Stimulated activated CD4-positive, alpha-beta T cell treated with anti-CD3 and anti-CD28 coated beads, Interleukin-4, amount 100 ng/mL, for 48 hours (primary cell): ENCODE results near the gene SLC7A7.
"Not testable (repeated sequence)": the region's sequence is repeated elsewhere in the genome, so short reads cannot be mapped to it uniquely, and the experiment has no call there.

Experiments
- DNase-seq, 2 donors: peaks; one replicate each; pipeline ENCODE4 v3.0.0-alpha.2; 2020; ENCODE audit warnings: low read depth in 2 of 2

SLC7A7 gene

DNA sequence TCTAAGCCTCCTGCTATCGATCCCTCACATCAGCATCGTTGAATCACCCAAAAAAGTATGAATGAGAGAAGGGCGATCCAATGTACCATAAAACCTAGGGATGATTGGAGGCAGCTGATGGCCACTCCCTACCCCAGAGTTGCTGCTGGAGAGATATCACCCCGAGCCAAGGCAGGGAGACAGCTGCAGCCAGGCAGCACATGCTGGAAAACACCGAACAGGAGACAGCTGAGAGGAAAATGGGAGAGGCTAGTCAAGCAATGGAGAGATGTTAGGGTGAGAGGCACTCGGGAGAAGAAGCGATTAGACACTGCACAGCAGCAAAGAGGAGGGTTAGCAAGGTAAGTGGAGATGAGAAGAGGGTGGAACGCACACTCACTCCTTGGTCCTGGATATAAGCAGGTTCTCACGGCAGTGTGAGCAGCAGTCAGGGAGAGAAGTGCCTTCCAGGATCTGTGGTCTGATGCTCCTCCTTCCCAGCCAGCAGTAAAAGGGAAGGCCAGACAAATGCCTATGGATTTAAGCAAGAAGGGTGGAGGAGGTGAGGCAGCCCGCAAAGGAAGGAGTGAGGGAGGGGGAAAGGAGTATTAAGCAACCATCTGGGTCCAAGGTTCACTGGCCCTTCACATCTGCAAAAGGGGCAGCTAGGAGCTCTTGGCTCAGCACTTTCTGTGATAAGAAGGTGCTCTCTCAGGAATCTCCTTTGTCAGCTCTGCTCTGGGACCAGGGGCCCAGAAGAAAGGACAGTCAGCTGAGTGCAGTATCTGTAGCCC is at the start of gene SLC7A7:
Gene SLC7A7, minus strand, starts transcription at position 495 of the 773 bp plus-strand sequence. CDS start 2,037 bp downstream, outside the sequence.
- no peak for DNase-seq

DNA sequence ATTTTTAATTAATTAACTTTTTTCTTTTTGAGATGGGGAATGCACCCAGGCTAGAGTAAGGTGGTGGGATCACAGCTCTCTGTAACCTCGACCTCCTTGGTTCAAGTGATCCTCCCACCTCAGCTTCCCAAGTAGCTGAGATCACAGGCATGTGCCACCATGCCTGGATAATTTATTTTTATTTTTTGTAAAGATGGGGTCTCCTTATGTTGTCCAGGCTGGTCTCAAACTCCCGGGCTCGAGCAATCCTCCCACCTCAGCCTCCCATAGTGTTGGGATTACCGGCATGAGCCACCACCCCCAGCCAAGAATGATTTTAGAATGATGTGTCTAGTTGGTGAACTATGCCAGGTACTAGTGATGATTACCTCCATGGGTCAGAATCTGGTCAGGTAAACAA is 49.7 kb upstream of the SLC7A7 start:
- DNase-seq = no peak

DNA sequence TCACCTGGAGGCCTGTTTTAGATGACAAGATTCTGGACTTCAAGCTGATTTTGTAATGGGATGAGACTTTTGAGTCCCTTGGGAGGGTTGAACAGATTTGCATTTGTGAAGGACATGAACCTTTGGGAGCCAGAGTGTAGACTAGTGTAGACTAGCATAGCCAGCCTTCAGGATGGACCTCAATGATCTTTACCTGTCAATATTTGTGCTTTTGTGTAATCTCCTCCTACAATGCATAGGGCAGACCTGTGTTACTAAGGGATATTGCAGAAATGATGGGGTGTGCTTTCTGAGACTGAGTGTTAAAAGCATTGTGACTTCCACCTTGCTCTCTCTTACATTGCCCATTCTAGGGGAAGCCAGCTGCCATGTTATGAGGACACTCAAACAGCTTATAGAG is 46.4 kb upstream of the SLC7A7 start:
- no peak for DNase-seq

DNA sequence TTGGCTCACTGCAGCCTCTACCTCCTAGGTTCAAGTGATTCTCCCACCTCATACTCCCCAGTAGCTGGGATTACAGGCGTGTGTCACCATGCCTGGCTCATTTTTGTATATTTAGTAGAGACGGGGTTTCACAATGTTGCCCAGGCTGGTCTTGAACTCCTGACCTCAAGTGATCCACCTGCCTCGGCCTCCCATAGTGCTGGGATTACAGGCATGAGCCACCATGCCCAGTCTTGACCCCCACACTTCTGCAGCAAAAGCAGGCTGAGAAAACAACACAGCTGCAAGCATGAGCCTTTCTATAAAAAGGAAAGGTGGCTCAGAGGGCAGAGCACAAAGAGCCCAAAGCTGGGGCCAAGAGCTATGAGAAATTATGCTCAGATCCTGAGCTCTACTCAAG is 45.1 kb upstream of the SLC7A7 start:
- DNase-seq = not testable (repeated sequence)

DNA sequence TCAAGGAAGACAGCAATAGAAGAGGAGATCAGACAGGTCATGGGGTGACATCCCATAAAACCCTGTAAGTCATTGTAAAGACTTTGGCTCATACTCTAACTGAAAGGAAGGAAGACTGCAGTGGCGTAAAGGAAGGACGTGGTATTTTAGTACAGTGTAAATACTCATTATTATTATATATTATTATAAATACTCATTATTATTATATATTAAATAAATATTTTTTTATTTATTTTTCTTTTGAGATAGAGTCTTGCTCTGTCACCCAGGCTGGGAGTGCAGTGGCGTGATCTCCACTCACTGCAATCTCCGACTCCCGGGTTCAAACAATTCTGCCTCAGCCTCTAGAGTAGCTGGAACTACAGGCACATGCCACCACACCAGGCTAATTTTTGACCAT is 41.2 kb upstream of the SLC7A7 start:
- DNase-seq = no peak

DNA sequence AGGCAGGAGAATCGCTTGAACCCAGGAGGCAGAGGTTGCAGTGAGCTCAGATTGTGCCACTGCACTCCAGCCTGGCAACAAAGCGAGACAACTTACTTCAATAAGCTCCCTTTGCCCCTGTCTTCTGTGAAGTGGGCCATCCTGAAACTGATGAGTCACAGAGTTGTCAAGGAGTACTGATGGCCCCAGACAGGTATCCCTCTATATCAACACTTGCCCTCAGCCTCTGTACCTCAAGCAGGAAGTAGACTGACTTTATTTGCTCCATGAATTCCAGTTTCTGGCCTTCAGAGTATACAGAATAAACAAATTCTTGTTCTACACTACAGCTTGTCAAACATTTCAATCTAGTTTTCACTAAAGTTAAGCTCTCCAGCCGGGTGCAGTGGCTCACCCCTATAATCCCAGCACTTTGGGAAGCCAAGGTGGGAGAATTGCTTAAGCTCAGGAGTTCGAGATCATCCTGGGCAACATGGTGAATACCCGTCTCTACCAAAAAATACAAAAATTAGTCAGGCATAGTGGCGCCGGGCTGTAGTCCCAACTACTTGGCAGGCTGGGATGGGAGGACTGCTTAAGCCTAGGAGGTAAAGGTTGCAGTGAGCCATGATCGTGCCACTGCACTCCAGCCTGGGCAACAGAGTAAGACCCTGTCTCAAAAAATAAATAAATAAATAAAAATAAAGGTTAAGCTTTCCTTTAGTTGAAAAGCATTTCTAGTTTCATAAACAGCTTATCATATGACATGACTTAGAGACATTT is 39.9 kb upstream of the SLC7A7 start:
- DNase-seq = no peak

DNA sequence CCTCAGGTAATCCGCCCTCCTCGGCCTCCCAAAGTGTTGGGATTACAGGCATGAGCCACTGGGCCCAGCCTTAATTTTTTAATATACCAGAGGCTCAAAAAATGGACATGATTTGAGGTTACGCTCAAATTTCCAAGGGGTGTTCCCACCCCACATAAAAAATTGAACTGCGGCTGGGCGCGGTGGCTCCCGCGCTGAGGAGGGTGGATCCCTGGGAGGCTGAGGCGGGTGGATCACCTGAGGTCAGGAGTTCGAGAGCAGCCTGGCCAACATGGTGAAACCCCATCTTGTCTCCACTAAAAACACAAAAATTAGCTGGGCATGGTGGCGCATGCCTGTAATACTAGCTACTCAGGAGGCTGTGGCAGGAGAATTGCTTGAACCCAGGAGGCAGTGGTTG is 39.1 kb upstream of the SLC7A7 start:
- not testable (repeated sequence) for DNase-seq

DNA sequence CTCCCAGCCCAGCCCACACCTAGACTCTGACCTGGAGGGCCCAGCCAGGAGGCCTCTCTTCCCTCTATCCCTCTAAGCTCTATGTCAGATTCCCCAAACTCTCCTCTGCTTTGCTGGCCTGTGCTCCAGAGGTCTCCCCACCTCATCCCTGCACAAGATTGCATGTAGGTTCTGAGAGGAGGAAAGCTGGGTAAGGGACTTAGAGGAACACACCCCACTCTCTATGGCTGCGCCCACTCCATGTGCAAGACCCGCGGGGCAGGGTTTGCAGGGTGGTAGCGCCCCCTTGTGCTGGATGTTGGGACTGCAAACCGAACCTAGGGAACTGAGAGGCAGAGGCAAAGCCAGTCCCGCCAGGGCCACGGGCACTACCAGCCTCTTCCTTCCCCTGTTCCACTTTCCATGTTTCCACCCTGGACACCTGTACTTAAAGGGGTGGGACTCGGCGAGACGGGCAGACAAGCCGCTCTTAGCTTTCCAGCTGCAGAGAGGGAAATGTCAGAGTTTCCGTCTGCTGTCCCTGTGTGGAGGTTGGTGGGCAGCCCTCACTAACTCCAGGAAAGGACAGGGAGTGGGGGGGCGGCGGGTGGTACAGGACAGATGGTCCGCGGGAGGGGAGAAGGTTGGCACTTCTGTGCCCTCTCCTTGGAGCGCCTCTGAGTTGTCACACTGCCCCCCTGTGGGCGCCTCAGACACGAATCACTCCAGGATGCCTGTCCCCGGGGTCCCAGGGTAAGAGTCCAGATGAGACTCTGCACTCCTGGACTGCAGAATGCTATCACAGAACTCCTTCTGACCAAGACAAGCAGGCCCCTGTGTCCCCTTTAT is 37.9 kb upstream of the SLC7A7 start:
- DNase-seq = peak; percentile 83 to 98

DNA sequence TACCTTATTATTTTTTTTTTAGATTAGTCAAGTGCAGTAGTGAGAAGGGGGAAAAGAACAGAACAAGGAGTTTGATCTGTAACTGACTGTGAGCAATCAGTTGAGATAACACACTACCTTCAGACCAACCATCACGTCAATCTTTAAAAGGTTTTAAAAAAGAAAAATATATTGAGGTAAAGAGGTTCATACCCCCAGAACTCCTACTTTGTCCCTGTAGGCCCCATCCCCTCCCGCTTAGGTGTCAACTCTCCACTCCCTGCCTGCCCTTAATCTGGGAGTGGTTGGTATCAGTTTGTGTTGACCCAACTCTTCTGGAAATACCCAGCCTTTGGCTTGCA is 37.3 kb upstream of the SLC7A7 start:
- no peak for DNase-seq

DNA sequence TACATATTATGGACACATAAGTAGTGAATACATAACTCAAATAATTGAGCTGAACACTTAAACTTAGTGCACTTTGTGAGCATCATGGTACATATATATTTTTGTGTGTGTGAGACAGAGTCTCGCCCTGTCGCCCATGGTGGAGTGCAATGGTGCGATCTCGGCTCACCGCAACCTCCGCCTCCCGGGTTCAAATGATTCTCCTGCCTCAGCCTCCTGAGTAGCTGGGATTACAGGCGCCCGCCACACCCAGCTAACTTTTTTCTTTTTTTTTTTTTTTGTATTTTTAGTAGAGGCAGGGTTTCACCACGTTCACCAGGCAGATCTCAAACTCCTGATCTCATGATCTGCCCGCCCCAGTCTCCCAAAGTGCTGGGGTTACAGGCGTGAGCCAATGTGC is 36.9 kb upstream of the SLC7A7 start:
- not testable (repeated sequence) for DNase-seq

DNA sequence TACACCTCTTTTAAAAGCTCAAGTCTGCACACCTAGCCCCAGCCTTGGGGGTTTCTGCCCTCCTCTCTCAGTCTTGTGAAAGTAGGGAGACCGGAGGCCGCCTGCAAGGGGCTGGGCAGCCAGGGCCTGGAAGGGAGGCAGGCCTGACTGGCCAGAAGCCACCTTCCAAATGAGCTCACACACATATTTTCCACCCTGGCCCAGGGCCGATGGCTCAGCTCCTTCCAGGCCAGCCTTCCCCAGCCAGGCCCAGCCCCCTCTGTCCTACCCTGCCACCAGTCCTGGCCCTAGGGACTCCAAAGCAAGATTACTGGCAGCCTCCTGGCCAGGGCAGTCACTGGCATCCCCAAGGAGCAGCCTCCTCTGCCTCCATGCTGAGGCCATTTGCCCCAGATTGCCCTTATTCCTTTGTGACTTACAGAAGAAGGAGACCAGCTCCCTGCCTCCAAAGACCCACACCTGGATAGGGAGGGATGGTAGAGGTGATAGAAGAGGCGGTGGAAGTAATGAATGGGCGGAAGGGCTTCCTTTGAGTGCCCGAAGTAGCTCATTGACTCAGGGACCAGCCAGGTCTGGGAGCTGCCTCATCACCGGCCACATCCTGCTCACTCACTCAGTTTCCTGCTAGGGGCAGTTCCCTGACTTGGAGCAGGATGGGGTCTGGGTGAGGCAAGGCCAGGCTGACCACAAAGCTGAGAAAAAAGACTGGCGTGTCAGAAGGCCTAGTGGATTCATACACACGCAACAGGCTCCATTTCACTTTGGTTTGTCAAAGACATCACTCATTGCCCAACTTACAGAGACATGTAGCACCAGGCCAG is 35.9 kb upstream of the SLC7A7 start:
- peak in 1 of 2 donors; percentile 26 for DNase-seq

DNA sequence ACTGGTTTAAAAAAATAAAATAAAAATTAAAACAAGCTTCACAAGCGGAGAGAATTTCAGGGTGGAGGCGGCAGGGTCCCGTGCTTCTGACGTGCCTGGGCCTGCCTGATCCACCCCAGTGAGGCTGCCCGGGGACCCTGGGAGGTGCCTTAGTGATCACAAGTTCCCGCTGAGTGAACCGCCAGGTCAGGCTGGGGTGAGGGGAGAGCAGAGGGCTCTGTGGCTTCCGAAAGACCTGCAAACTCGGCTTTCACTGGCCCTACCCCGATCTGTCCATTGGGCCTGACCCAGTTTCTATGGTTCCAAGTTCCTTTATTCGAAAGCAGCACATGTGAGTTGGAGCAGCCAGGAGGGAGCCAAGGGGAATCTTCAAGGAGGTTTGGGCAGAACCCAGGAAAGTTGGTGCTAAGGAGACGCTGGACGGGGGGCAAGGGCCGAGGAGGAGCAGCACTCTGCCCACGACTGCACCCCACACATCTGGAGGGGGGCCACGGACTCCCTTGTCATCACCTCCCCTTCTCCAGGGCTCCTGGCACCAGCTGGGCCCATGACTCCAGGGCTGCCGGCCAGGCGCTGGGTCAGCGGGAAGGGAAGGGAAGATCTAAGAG is 34.1 kb upstream of the SLC7A7 start:
- no peak for DNase-seq

DNA sequence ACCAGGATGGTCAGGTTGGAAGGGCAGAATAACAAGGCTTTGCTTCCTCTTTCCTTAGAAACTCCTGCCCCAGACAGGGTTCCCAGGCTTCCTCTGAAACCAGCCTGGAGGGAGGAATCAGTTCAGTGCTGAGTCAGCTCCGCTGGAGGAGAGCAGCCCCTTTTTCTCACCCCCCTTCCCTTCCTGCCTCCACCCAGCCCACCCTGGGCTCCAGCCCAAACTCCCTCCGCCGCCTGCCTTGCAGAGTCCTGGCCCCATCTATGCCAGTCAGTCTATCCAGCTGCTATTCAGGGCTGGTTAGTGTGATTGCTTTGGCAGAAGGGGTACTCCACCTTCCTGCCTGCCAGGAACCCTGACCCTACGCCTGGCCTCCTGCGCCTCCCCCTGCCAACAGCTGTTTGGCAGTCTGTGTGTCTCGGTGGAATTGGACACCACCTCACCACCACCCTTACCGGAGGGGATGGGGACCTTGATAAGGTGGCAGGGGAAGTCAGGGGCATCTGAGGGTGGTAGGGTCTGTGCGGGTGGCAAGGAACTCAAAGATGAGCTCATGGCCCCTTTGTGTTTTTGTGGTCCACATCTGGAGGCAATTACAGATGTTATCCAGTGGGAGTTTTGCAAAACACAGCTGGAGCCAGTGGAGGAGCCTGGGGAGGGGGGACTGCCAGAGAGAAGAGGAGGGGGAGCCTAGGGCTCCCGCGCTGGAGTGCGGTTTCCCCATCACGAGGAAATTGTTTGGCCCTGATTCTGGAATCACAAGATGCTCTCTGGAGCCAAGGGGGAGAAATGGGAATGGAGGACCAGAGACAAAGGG is 33.3 kb upstream of the SLC7A7 start:
- DNase-seq = no peak

DNA sequence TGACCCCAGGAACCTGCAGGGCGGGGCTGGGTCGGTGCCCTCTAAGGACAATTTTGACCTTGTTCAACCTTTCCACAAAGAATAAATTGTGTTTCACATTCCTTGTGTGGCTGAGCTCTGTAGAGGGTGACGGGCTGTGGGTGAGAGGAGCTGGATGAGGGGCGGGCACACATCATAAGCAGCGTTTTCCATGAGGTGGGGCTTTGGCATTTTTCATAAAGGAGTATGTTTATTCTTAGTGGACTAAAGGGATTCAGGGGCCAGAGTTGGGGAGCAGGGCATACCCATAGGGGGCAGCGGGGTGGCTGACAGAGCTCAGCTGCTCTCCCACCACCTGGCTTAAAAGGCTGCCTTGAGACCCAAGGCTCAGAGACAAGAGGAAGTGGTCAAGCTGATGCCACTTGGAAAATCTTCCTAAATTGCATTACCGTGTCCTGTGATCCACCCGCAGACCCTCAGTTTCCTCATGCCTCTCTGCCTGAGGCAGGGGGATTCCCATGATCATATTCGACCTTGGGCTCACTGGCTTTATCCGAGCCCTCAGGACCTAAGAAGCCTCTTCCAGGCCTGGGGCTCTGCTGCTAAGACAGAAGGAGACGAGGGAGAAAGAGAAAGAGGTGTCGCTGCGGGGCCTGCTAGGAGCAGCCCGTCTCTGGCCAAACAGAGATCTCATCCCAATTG is 32.6 kb upstream of the SLC7A7 start:
- no peak for DNase-seq

DNA sequence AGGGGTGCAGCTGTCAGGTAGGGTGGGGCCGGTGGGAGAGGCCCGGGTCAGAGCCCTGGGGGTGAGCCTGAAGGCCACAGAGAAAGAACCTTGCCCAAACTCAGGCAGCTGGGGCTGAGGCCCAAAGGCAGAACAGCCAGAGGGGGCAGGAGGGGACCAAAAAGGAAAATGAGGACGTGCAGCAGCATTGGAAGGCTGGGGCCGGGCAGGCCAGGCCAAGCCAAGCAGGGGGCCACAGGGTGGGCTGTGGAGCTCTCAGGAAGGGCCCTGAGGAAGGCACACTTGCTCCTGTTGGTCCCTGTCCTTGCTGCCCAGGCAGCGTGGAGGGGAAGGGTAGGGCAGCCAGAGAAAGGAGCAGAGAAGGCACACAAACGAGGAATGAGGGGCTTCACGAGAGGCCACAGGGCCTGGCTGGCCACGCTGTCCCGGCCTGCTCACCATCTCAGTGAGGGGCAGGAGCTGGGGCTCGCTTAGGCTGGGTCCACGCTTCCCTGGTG is 31.6 kb upstream of the SLC7A7 start:
- no peak for DNase-seq

DNA sequence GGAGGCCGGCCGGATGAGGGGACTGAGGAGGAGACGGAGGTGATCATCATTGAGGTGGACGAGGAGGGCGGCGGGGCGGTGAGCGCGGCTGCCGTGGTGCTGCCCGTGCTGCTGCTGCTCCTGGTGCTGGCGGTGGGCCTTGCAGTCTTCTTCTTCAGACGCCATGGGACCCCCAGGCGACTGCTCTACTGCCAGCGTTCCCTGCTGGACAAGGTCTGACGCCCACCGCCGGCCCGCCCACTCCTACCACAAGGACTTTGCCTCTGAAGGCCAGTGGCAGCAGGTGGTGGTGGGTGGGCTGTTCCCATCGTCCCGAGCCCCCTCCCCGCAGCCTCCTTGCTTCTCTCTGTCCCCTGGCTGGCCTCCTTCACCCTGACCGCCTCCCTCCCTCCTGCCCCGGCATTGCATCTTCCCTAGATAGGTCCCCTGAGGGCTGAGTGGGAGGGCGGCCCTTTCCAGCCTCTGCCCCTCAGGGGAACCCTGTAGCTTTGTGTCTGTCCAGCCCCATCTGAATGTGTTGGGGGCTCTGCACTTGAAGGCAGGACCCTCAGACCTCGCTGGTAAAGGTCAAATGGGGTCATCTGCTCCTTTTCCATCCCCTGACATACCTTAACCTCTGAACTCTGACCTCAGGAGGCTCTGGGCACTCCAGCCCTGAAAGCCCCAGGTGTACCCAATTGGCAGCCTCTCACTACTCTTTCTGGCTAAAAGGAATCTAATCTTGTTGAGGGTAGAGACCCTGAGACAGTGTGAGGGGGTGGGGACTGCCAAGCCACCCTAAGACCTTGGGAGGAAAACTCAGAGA is 30.8 kb upstream of the SLC7A7 start:
- DNase-seq = no peak

DNA sequence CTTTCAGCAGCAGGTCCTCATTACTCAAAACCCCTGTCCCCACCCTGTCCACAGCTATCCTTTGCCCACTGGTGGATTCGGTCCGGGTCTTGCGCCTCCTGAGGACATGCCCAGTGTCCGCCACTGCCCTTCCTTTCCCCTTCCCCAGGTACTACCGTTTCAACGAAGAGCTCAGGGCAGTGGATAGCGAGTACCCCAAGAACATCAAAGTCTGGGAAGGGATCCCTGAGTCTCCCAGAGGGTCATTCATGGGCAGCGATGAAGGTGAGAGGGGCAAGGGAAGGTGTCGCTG is 29.8 kb upstream of the SLC7A7 start:
- DNase-seq = no peak

DNA sequence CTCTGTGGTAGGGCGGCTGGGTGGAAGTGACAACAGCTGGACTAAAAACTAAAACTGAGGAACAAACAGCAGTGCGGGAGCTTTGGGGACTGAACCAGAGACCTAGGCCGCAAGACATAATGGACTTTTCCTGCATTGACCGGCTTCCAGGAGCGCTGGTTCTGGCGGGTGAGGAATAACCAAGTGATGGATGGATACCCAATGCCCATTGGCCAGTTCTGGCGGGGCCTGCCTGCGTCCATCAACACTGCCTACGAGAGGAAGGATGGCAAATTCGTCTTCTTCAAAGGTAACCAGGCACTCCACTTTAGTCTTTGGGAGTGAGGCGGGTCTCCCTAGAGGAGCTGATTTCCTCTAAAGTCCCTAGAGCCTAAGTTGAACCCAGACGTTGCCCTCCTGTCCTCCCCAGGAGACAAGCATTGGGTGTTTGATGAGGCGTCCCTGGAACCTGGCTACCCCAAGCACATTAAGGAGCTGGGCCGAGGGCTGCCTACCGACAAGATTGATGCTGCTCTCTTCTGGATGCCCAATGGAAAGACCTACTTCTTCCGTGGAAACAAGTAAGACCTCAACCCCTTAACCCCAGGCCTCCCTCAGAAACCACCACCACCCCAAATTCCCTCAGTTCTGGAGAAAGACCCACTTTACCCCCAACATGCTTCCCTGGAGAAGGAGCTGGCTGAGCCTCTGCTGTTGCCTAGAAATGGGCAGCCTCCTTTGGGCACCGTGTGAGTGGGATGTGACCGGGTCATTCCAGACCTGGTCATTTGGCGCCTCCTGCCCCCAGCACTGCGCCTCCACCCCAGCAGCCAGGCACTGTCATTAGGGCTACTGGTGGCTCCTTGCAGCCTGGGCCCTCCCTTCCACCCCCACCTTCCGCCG is 29.2 kb upstream of the SLC7A7 start:
- DNase-seq = no peak
